HUES48 (cell line): ENCODE measurements around the gene HIPK2.
A peak's percentile ranks its signal among the peaks of the same experiment; 100 is the strongest.

Experiments
- H3K27ac ChIP-seq: one replicate; pipeline ENCODE4 v1.7.0; 2013; ENCODE audit warnings: low read depth, low read length, inconsistent platforms
- H3K27me3 ChIP-seq: 2 replicates; pipeline ENCODE4 v1.6.1; 2013; ENCODE audit warnings: mild to moderate bottlenecking, low read length; ENCODE audit not compliant: control insufficient read depth, insufficient read depth
- H3K36me3 ChIP-seq: 2 replicates; pipeline ENCODE4 v1.6.1; 2013; ENCODE audit warnings: low read length; ENCODE audit not compliant: control insufficient read depth, insufficient read depth
- H3K4me1 ChIP-seq: 2 replicates; pipeline ENCODE4 v1.6.1; 2013; ENCODE audit warnings: mild to moderate bottlenecking, low read length; ENCODE audit not compliant: control insufficient read depth, insufficient read depth
- H3K4me3 ChIP-seq: 2 replicates; pipeline ENCODE4 v1.5.1; 2013; ENCODE audit warnings: mild to moderate bottlenecking, low read depth, low read length
- H3K9ac ChIP-seq: 2 replicates; pipeline ENCODE4 v1.6.1; 2013; ENCODE audit warnings: mild to moderate bottlenecking, low read depth, low read length, moderate library complexity
- H3K9me3 ChIP-seq: 2 replicates; pipeline ENCODE4 v1.6.1; 2013; ENCODE audit warnings: low read length; ENCODE audit not compliant: control insufficient read depth, insufficient read depth

Gene HIPK2

GRCh38 chr7:139783647-139784385, 6.0 kb upstream of the HIPK2 start:
- peaks cover 15% of the 10 kb centered on the region for H3K4me1 ChIP-seq
- no peaks in the 10 kb centered on the region for H3K36me3 ChIP-seq
- no peak overlapping the region for H3K9ac ChIP-seq
- peaks cover 23% of the 10 kb centered on the region for H3K27me3 ChIP-seq
- H3K4me3 ChIP-seq, result no peak overlapping the region
- no peak overlapping the region for H3K27ac ChIP-seq
- H3K9me3 ChIP-seq, result no peaks in the 10 kb centered on the region

- H3K9ac ChIP-seq, result no peak overlapping the region
- peaks cover 31% of the 10 kb centered on the region for H3K27me3 ChIP-seq
- H3K4me1 ChIP-seq, result peaks cover 15% of the 10 kb centered on the region
- no peaks in the 10 kb centered on the region for H3K36me3 ChIP-seq
- H3K4me3 ChIP-seq, result no peak overlapping the region
- no peaks in the 10 kb centered on the region for H3K9me3 ChIP-seq
- H3K27ac ChIP-seq, result no peak overlapping the region
Observed at GRCh38 chr7:139782932-139783331, 5.1 kb upstream of the HIPK2 start.

GRCh38 chr7:139777133-139777891, 486 bp downstream of the HIPK2 start:
- Histone ChIP-seq H3K36me3 (no peaks in the 10 kb centered on the region), H3K9me3 (no peaks in the 10 kb centered on the region), H3K4me1 (peaks cover 11% of the 10 kb centered on the region), H3K27me3 (peaks cover 43% of the 10 kb centered on the region), H3K27ac (peak overlapping the region; percentile 51), H3K9ac (peak overlapping the region; percentile 33; the same call in 1 of the 2 replicates), H3K4me3 (peak overlapping the region; percentile 73)

GRCh38 chr7:139776486-139777132, 1.2 kb downstream of the HIPK2 start:
- H3K9ac ChIP-seq, result peak overlapping the region; percentile 33
- no peaks in the 10 kb centered on the region for H3K9me3 ChIP-seq
- H3K36me3 ChIP-seq, result no peaks in the 10 kb centered on the region
- peak overlapping the region; percentile 73 for H3K4me3 ChIP-seq
- peak overlapping the region; percentile 16 for H3K27ac ChIP-seq
- H3K27me3 ChIP-seq, result peaks cover 43% of the 10 kb centered on the region
- peaks cover 12% of the 10 kb centered on the region for H3K4me1 ChIP-seq

- Histone ChIP-seq H3K27ac (no peak overlapping the region), H3K4me1 (peaks cover 18% of the 10 kb centered on the region), H3K9me3 (no peaks in the 10 kb centered on the region), H3K36me3 (no peaks in the 10 kb centered on the region), H3K4me3 (peak overlapping the region; percentile 73), H3K27me3 (peaks cover 39% of the 10 kb centered on the region), H3K9ac (no peak overlapping the region)
Observed at GRCh38 chr7:139775829-139776266, 1.9 kb downstream of the HIPK2 start.

- H3K27me3 ChIP-seq, result peaks cover 26% of the 10 kb centered on the region
- no peaks in the 10 kb centered on the region for H3K36me3 ChIP-seq
- H3K9me3 ChIP-seq, result no peaks in the 10 kb centered on the region
- peaks cover 18% of the 10 kb centered on the region for H3K4me1 ChIP-seq
- no peak overlapping the region for H3K4me3 ChIP-seq
- H3K27ac ChIP-seq, result no peak overlapping the region
- no peak overlapping the region for H3K9ac ChIP-seq
Observed at GRCh38 chr7:139774376-139774775, 3.4 kb downstream of the HIPK2 start.

- Histone ChIP-seq H3K9ac (no peak overlapping the region), H3K27ac (no peak overlapping the region), H3K36me3 (no peaks in the 10 kb centered on the region), H3K9me3 (no peaks in the 10 kb centered on the region), H3K4me3 (no peak overlapping the region), H3K4me1 (peaks cover 18% of the 10 kb centered on the region), H3K27me3 (peaks cover 16% of the 10 kb centered on the region)
Observed at GRCh38 chr7:139773371-139773770, 4.4 kb downstream of the HIPK2 start.

GRCh38 chr7:139772873-139773272, 4.9 kb downstream of the HIPK2 start:
- H3K27me3 ChIP-seq, result peaks cover 12% of the 10 kb centered on the region
- no peak overlapping the region for H3K4me3 ChIP-seq
- H3K4me1 ChIP-seq, result peaks cover 18% of the 10 kb centered on the region
- H3K9ac ChIP-seq, result no peak overlapping the region
- no peaks in the 10 kb centered on the region for H3K36me3 ChIP-seq
- H3K27ac ChIP-seq, result no peak overlapping the region
- no peaks in the 10 kb centered on the region for H3K9me3 ChIP-seq

GRCh38 chr7:139772115-139772514, 5.7 kb downstream of the HIPK2 start:
- peaks cover 18% of the 10 kb centered on the region for H3K4me1 ChIP-seq
- no peaks in the 10 kb centered on the region for H3K9me3 ChIP-seq
- no peak overlapping the region for H3K4me3 ChIP-seq
- no peak overlapping the region for H3K27ac ChIP-seq
- no peak overlapping the region for H3K9ac ChIP-seq
- no peaks in the 10 kb centered on the region for H3K36me3 ChIP-seq
- H3K27me3 ChIP-seq, result peaks cover 12% of the 10 kb centered on the region

GRCh38 chr7:139771001-139771956, 6.5 kb downstream of the HIPK2 start:
- no peaks in the 10 kb centered on the region for H3K9me3 ChIP-seq
- H3K4me1 ChIP-seq, result peaks cover 16% of the 10 kb centered on the region
- no peaks in the 10 kb centered on the region for H3K36me3 ChIP-seq
- H3K27me3 ChIP-seq, result peaks cover 4% of the 10 kb centered on the region
- H3K4me3 ChIP-seq, result no peak overlapping the region
- H3K27ac ChIP-seq, result no peak overlapping the region
- H3K9ac ChIP-seq, result no peak overlapping the region
